Anterior cingulate cortex (tissue), 58 donors: ENCODE measurements around the gene NOP9.
A peak's percentile ranks its signal among the peaks of the same experiment; 100 is the strongest.

ENCODE experiments used
- DNase-seq, 58 donors: peaks; one replicate each; lab custom pipeline; 2025; lab: John Stamatoyannopoulos, UW

NOP9 gene

GRCh38 chr14:24321212-24321975 lies 21.7 kb downstream of the NOP9 start:
- no peak for DNase-seq

DNA sequence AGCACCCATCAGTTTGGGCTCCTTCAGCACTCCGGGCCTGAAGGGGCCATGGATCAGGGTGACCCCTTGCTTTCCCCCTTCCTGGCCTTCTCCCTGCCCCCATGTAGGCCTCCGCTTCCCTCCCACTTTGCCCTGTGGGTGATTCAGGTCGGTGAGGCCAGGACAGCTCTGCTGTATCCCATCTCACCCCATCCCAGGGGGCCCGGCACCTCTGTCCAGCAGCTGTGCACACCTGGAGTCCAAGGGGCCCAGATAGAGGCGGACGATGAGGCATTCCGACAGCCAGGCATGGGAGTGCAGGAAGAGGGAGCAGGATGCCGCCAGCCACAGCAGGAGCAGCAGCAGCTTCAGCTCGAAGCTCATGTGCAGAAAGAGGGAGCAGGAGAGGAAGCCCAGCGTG lies 23.0 kb downstream of the NOP9 start:
- no peak for DNase-seq

DNA sequence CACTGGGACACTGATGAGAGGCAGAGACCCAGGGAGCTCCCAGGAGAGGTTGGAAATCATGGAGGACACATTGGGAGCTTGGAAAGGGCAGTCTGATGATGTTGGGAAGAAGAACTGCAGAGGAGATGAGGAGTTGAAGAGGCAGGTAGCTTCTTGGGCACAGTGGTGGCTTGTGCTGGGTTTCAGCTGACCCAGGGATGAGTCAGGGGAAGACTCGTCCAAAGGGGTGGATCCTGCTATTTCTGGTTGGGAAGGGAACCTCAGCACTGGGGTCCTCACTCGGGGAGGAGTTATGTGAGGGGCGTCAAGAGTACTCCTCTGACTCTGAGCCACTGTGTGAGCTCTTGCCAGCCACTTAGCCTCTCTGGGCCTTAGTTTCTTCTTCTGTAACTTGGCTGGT lies 23.7 kb downstream of the NOP9 start:
- DNase-seq = no peak

DNA sequence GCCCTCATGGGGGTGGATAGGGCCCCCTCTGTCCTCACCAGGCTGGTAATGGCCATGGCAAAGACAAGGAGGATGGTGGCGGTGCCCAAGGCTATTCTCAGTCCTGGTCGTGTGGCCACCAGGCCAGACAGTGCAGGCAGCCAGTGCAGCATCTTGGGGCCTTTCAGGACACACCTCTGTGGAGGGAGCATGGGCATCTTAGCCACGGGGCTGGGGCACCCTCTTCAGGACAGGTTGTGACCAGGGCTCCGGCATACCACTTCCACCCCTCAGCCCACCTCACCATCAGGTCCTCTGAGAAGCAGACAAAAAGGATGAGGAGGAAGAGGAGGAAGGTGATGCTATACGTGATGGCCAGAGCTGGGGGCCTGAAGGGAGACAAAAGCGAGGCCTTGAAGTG lies 24.4 kb downstream of the NOP9 start:
- no peak for DNase-seq

DNA sequence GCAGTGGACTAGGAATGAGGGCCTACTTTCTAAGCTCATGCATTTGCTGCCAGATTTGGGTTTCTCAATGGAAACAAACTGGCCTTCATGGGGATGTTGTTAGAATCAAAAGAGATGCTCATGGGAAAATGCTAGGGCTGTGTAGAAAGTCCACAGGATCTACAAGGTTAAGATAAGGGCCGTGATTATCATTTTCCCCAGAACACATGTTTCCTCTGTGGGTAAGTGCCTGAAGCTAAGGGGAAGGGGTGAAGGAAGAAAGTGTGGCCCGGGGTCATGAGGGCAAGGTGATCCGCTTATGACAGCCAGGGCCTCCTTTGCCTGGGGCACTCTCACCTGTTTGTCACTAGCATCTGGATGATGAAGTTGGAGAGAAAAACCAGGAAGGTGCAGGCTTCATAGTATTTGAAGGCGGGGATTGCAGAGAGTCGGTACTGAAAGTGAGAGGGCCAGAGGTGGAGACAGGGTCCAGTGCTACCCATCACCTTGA lies 25.4 kb downstream of the NOP9 start:
- no peak for DNase-seq

GRCh38 chr14:24325963-24326362 lies 26.3 kb downstream of the NOP9 start:
- DNase-seq = no peak

GRCh38 chr14:24327303-24327702 lies 27.7 kb downstream of the NOP9 start:
- DNase-seq = no peak

- peak in 21 of 58 donors; percentile 9 to 65 (median 34) for DNase-seq
Observed at GRCh38 chr14:24327914-24328313, 28.3 kb downstream of the NOP9 start.

- no peak for DNase-seq
Observed at GRCh38 chr14:24329073-24329663, 29.5 kb downstream of the NOP9 start.

DNA sequence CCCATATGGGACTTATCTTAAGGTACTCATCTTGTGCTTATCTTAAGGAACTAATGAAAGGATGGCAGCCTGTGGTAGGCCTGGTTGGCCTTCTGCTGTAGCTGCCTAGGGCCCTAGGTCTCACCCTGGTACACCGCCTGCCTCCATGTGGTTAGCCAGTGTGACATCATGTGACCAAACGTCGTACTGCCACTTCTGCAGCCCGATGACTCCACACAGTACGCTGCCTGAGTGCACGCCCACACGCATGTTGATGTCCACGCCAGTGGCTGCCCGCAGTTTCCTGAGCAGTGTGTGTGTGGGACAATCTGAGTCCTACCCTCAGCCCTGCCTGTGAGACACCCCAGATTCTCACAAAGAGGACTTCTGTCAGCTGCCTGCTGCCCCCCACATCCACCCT lies 30.1 kb downstream of the NOP9 start:
- DNase-seq = peak in 1 of 58 donors; percentile 18

DNA sequence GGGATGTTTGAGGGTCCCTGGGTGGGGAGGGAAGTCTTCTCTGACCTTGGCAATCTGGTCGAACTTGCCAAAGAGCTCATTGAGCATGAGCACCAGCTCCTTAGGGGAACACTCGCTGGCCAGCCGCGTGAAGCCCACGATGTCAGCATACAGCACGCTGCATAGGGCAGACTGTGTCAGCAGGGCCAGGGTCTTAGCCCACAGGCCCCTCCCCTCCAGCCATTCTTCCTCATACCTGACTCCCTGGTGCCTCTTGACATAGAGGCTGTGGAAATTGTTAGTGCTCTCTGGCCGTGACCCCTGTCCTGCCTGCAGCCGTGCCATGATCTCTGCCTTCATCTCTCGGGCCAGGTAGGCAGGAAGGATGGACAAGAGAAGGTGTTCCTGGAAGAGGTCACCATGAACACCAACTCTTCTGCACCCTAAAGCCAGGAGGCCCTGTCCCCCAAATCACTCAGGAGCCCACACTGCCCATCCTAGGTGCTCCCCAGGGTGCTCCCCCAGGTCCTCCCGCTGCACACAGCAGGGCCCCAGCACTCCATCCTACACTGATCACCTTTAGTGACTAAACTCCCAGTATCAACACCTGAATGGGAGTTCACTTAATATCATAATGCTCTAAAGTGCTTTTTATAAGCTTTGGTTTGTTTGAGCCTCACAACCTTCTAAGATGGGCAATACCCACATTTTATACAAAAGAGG lies 31.5 kb downstream of the NOP9 start:
- no peak for DNase-seq

- DNase-seq = no peak
Observed at GRCh38 chr14:24331731-24332267, 32.1 kb downstream of the NOP9 start.

DNA sequence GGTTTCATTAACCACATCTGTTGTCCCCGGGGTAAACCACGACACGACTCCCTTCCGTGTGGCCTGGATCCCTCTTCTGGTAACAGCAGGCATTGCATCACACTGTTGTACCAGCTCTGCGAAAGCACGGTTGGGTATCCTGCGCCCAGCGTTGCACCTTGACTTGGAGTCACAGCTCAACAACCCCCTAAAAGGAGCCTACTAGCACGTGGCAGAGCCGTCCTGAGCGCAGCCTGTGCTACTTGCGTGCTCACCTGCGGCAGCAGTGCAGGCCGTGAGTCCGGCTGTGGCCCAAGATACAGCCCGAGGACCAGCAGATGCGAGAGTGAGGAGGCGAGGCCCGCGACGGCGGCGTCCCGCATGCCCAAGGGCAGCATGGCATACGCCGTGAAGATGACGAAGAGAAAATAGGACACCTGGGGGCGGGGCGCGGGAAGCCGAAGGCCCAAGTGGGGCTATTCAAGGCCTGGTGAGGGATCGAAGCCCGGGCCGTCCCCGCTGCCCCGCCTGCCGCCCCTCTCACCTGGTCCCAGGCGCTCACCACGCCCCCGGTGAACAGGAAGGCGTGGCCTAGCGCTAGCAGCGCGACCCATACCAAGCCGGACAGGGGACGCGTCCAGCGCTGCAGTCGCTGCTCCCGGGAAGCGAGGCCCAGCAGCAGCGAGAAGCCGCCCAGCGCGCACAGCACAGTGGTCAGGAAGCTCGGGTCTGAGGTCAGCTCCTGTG lies 32.8 kb downstream of the NOP9 start:
- DNase-seq = peak in 34 of 58 donors; percentile 5 to 56 (median 36)

GRCh38 chr14:24334431-24335291 lies 35.0 kb downstream of the NOP9 start, which contains the start of gene ADCY4:
Gene ADCY4 (minus strand): TSS chr14:24335071. CDS start chr14:24334652, 419 bp downstream.
- DNase-seq = no peak

- no peak for DNase-seq
Observed at GRCh38 chr14:24335461-24336171, 36.0 kb downstream of the NOP9 start.

DNA sequence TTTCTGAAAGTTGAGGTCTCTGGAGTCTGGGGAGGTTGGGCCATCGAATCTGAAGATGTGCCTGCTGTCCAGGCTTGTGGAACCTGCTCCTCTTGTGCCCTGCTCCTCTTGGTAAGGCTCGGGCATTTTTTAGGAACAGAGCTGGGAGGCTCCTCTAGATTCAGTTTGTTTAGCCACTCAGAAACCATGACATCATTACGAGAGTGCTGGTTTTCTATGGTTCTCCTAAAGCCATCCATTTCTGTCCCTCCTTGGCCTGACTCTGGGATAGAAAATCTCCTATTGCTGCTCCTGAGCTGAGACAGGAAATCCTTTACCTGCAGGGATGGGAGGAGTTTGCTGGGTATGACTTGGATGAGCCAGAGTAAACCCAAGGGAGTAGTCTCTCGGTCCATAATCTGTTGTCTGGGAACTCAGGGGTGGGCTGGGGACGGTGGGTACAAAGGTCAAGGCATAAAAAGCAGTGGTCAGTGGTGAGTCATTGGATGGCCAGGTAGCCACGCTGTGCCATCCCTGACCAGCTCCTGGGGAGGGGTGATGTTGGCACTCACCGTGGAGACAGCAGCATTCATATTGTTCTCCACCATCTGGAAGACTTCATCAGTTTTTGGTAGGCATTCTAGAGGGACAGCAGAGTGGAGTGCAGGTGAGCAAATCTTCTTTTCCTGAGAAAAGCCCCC lies 37.6 kb downstream of the NOP9 start:
- DNase-seq = no peak

DNA sequence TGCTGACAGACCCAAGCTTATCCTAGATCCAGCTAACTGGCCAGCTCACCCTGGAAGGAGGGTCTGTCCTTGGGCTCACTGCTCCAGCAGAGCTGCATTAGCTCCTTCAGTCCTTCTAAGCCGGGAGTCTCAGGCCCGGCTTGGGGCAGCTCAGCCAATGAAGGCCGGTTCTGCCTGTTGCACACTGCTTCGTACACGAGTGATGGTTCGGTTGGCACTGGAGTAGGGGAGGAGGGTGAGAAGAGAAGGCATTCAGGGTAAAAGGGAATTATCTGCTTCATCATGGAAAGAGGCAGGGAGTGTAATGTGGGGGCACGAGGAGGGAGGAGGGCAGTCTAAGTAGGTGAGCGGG lies 38.1 kb downstream of the NOP9 start:
- DNase-seq = no peak

DNA sequence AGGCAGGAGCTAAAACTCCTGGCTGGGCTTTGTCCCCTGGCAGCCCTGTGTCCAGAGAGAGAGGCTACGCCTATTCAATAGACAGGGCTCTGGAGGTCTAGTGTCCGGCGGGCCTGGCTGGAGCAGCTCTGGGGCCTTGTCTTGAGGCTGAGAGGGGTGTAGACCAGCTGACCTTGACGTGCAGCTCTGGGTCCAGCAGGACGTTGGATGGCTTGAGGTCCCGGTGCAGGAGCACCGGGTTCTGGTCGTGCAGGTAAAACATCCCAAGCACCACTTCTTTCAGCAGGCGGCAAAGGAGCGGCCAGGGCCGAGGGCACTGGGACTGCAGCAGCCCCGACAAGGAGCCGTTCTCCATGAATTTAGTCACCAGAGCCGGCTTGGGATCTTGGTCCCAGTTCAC lies 39.2 kb downstream of the NOP9 start:
- no peak for DNase-seq
